ENCODE measurements around the gene CCDC60. TPM values are rescaled to one million over a fixed set of nuclear protein-coding genes. Genes with fewer than 3 reads are reported as not detected.

Gene CCDC60
- total RNA-seq, 4 donors from 2014 or later: not detected

GRCh38 chr12:119363037-119363436 lies 28.5 kb downstream of the CCDC60 start:
- intact Hi-C loops (cut with DNase I; ENCODE audit: low total_unique reads): no loop called here
- H3K4me3 ChIP-seq (ENCODE audit: low read depth, poor library complexity, severe bottlenecking): no peak overlapping the region
- TF ChIP-seq POLR2A (IDR thresholded peaks at IDR 0.05) (no peak), CTCF (IDR thresholded peaks at IDR 0.05) (no peak)
- WGBS, 2 donors: 71% methylated on average over 4 of the region's 4 CpGs
- no peak for DNase-seq (ENCODE audit: low spot score in 2 of 2)

- WGBS, 2 donors: 47 to 50% methylated on average over 1 of the region's 1 CpG
- intact Hi-C loops (cut with DNase I; ENCODE audit: low total_unique reads): no loop called here
- H3K4me3 ChIP-seq (ENCODE audit: low read depth, poor library complexity, severe bottlenecking): no peak overlapping the region
- DNase-seq (ENCODE audit: low spot score in 2 of 2): no peak
- TF ChIP-seq POLR2A (IDR thresholded peaks at IDR 0.05) (no peak), CTCF (IDR thresholded peaks at IDR 0.05) (no peak)
Measured at GRCh38 chr12:119363490-119363889, 29.0 kb downstream of the CCDC60 start.

- intact Hi-C loops (cut with DNase I; ENCODE audit: low total_unique reads): no loop called here
- DNase-seq (ENCODE audit: low spot score in 2 of 2): no peak
- TF ChIP-seq CTCF (IDR thresholded peaks at IDR 0.05) (no peak), POLR2A (IDR thresholded peaks at IDR 0.05) (no peak)
- 59 to 64% methylated on average over 3 of the region's 3 CpGs for WGBS, 2 donors
- H3K4me3 ChIP-seq (ENCODE audit: low read depth, poor library complexity, severe bottlenecking): no peak overlapping the region
Measured at GRCh38 chr12:119365451-119365850, 30.9 kb downstream of the CCDC60 start.

GRCh38 chr12:119366007-119366406 lies 31.5 kb downstream of the CCDC60 start:
- no peak for DNase-seq (ENCODE audit: low spot score in 2 of 2)
- intact Hi-C loops (cut with DNase I; ENCODE audit: low total_unique reads): no loop called here
- H3K4me3 ChIP-seq (ENCODE audit: low read depth, poor library complexity, severe bottlenecking): no peak overlapping the region
- no peak for TF ChIP-seq POLR2A (IDR thresholded peaks at IDR 0.05)
- TF ChIP-seq CTCF (IDR thresholded peaks at IDR 0.05): no peak
- 82 to 90% methylated on average over 6 of the region's 6 CpGs for WGBS, 2 donors

GRCh38 chr12:119369161-119369560 lies 34.6 kb downstream of the CCDC60 start:
- no peak for TF ChIP-seq CTCF (IDR thresholded peaks at IDR 0.05)
- intact Hi-C loops (cut with DNase I; ENCODE audit: low total_unique reads): no loop called here
- DNase-seq (ENCODE audit: low spot score in 2 of 2): no peak
- H3K4me3 ChIP-seq (ENCODE audit: low read depth, poor library complexity, severe bottlenecking): no peak overlapping the region
- WGBS, 2 donors: 71 to 77% methylated on average over 3 of the region's 3 CpGs

GRCh38 chr12:119369907-119370546 lies 35.5 kb downstream of the CCDC60 start:
- 43 to 50% methylated on average over 10 of the region's 10 CpGs for WGBS, 2 donors
- H3K4me3 ChIP-seq (ENCODE audit: low read depth, poor library complexity, severe bottlenecking): no peak overlapping the region
- TF ChIP-seq POLR2A (IDR thresholded peaks at IDR 0.05) (no peak), CTCF (IDR thresholded peaks at IDR 0.05) (no peak)
- intact Hi-C loops (cut with DNase I; ENCODE audit: low total_unique reads): no loop called here
- no peak for DNase-seq (ENCODE audit: low spot score in 2 of 2)

Measured in lower leg skin (tissue), 4 donors.